Measurements from ENCODE around the gene GPR3. TPM values are rescaled to one million over a fixed set of nuclear protein-coding genes. Genes with fewer than 3 reads are reported as not detected.

GPR3 gene
- total RNA-seq = 0.39 and 0.51 TPM in 2 replicates

- peak; percentile 78 to 95 for DNase-seq (ENCODE audit: low read depth in 2 of 2)
Measured at GRCh38 chr1:27392096-27392777, at the start of gene GPR3. Gene GPR3 (plus strand): TSS chr1:27392622. CDS start chr1:27393799, 1,177 bp downstream.

- no peak for DNase-seq (ENCODE audit: low read depth in 2 of 2)
Measured at GRCh38 chr1:27342778-27343638, 49.4 kb upstream of the GPR3 start.

- no peak for DNase-seq (ENCODE audit: low read depth in 2 of 2)
Measured at GRCh38 chr1:27343639-27344025, 48.8 kb upstream of the GPR3 start.

- no peak for DNase-seq (ENCODE audit: low read depth in 2 of 2)
Measured at GRCh38 chr1:27345272-27345671, 47.1 kb upstream of the GPR3 start.

- DNase-seq (ENCODE audit: low read depth in 2 of 2) = no peak
Measured at GRCh38 chr1:27346357-27346756, 46.1 kb upstream of the GPR3 start.

GRCh38 chr1:27346991-27347624 lies 45.3 kb upstream of the GPR3 start:
- peak in 1 of 2 donors; percentile 15 for DNase-seq (ENCODE audit: low read depth in 2 of 2)

GRCh38 chr1:27348861-27349783 lies 43.3 kb upstream of the GPR3 start:
- no peak for DNase-seq (ENCODE audit: low read depth in 2 of 2)

GRCh38 chr1:27349784-27350662 lies 42.4 kb upstream of the GPR3 start:
- DNase-seq (ENCODE audit: low read depth in 2 of 2) = peak; percentile 36 to 77

GRCh38 chr1:27350663-27351540 lies 41.5 kb upstream of the GPR3 start:
- peak in 1 of 2 donors; percentile 16 for DNase-seq (ENCODE audit: low read depth in 2 of 2)

GRCh38 chr1:27351541-27352107 lies 40.8 kb upstream of the GPR3 start:
- DNase-seq (ENCODE audit: low read depth in 2 of 2) = no peak

- no peak for DNase-seq (ENCODE audit: low read depth in 2 of 2)
Measured at GRCh38 chr1:27353166-27353565, 39.3 kb upstream of the GPR3 start.

- no peak for DNase-seq (ENCODE audit: low read depth in 2 of 2)
Measured at GRCh38 chr1:27353629-27354028, 38.8 kb upstream of the GPR3 start.

- no peak for DNase-seq (ENCODE audit: low read depth in 2 of 2)
Measured at GRCh38 chr1:27355683-27356082, 36.7 kb upstream of the GPR3 start.

- DNase-seq (ENCODE audit: low read depth in 2 of 2) = no peak
Measured at GRCh38 chr1:27356277-27356618, 36.2 kb upstream of the GPR3 start.

GRCh38 chr1:27356619-27357280 lies 35.7 kb upstream of the GPR3 start:
- no peak for DNase-seq (ENCODE audit: low read depth in 2 of 2)

GRCh38 chr1:27357281-27358037 lies 35.0 kb upstream of the GPR3 start:
- peak; percentile 28 to 60 for DNase-seq (ENCODE audit: low read depth in 2 of 2)

- DNase-seq (ENCODE audit: low read depth in 2 of 2) = no peak
Measured at GRCh38 chr1:27358038-27358927, 34.1 kb upstream of the GPR3 start.
